Measurements from ENCODE around the gene BSCL2.
"Not testable (repeated sequence)": the region's sequence is repeated elsewhere in the genome, so short reads cannot be mapped to it uniquely, and the experiment has no call there.

DNA sequence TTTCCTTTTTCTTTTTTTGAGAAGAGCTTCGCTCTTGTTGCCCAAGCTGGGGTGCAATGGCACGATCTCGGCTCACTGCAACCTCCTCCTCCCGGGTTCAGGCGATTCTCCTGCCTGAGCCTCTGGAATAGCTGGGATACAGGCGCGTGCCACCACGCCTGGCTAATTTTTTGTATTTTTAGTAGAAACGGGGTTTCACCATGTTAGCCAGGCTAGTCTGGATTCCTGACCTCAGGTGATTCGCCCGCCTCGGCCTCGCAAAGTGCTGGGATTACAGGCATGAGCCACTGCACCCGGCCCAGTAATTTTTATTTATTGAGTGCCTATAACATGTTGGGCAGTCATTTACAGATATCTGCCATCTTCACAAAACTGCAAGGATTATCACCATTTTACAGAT, 22.9 kb upstream of the BSCL2 start:
- not testable (repeated sequence) for TF ChIP-seq CTCF (IDR thresholded peaks at IDR 0.05; ENCODE audit: low read depth, low read length); EZH2phosphoT487 (IDR thresholded peaks at IDR 0.05; ENCODE audit: low read depth)
